H9 (cell line): ENCODE results near the gene EGFR. TPM values are rescaled to one million over a fixed set of nuclear protein-coding genes. Genes with fewer than 3 reads are reported as not detected.

Source experiments
- DNase-seq: peaks from one replicate; pipeline ENCODE4 v3.0.0-alpha.2; 2017
- H2AFZ ChIP-seq: one replicate; pipeline ENCODE4 v1.6.1; 2013; ENCODE audit warnings: mild to moderate bottlenecking, low read length, control low read depth, moderate library complexity
- H2AK5ac ChIP-seq: 2 replicates; pipeline ENCODE4 v1.6.1; 2013; ENCODE audit warnings: low read length, control low read depth, mixed read lengths; ENCODE audit not compliant: insufficient read length
- H2BK120ac ChIP-seq: one replicate; pipeline ENCODE4 v1.6.1; 2013; ENCODE audit warnings: low read depth, mild to moderate bottlenecking, low read length, control low read depth, inconsistent platforms; ENCODE audit not compliant: poor library complexity, severe bottlenecking
- H2BK12ac ChIP-seq: 2 replicates; pipeline ENCODE4 v1.6.1; 2013; ENCODE audit warnings: low read length, control low read depth, mixed read lengths, low read depth; ENCODE audit not compliant: insufficient read length
- H2BK15ac ChIP-seq: 2 replicates; pipeline ENCODE4 v1.6.1; 2013; ENCODE audit warnings: low read depth, low read length, control low read depth
- H2BK20ac ChIP-seq: one replicate; pipeline ENCODE4 v1.6.1; 2013; ENCODE audit warnings: low read depth, mild to moderate bottlenecking, low read length, control low read depth, inconsistent platforms; ENCODE audit not compliant: poor library complexity, severe bottlenecking
- H2BK5ac ChIP-seq: 2 replicates; pipeline ENCODE4 v1.6.1; 2013; ENCODE audit warnings: low read length, control low read depth, mixed read lengths; ENCODE audit not compliant: insufficient read length
- H3K14ac ChIP-seq: 2 replicates; pipeline ENCODE4 v1.6.1; 2013; ENCODE audit warnings: low read length, control low read depth; ENCODE audit not compliant: insufficient read depth
- H3K18ac ChIP-seq: 2 replicates; pipeline ENCODE4 v1.6.1; 2013; ENCODE audit warnings: low read depth, mild to moderate bottlenecking, mixed read lengths, low read length, control low read depth; ENCODE audit not compliant: insufficient read length
- H3K23ac ChIP-seq: 2 replicates; pipeline ENCODE4 v1.6.1; 2013; ENCODE audit warnings: low read length, control low read depth, mixed read lengths, low read depth; ENCODE audit not compliant: insufficient read length
- H3K23me2 ChIP-seq: 2 replicates; pipeline ENCODE4 v1.6.1; 2013; ENCODE audit warnings: low read depth, mild to moderate bottlenecking, mixed read lengths, low read length, control low read depth; ENCODE audit not compliant: insufficient read length, poor library complexity, severe bottlenecking
- H3K27ac ChIP-seq: 2 replicates; pipeline ENCODE4 v1.5.1; 2013; ENCODE audit warnings: low read length, control low read depth, mixed read lengths, low read depth; ENCODE audit not compliant: insufficient read length
- H3K27me3 ChIP-seq: 2 replicates; pipeline ENCODE4 v1.6.1; 2013; ENCODE audit warnings: low read length, control low read depth, inconsistent platforms; ENCODE audit not compliant: insufficient read depth
- H3K4ac ChIP-seq: 2 replicates; pipeline ENCODE4 v1.6.1; 2013; ENCODE audit warnings: low read depth, mild to moderate bottlenecking, control low read depth, inconsistent platforms, low read length, moderate library complexity
- H3K4me1 ChIP-seq: 2 replicates; pipeline ENCODE4 v1.6.1; 2013; ENCODE audit warnings: low read length, control low read depth, inconsistent platforms; ENCODE audit not compliant: insufficient read depth
- H3K4me2 ChIP-seq: 2 replicates; pipeline ENCODE4 v1.6.1; 2013; ENCODE audit warnings: low read length, control low read depth, mixed read lengths; ENCODE audit not compliant: insufficient read length, insufficient read depth
- H3K56ac ChIP-seq: 2 replicates; pipeline ENCODE4 v1.6.1; 2013; ENCODE audit warnings: low read depth, mild to moderate bottlenecking, mixed read lengths, low read length, control low read depth; ENCODE audit not compliant: insufficient read length
- H3K79me1 ChIP-seq: 2 replicates; pipeline ENCODE4 v1.6.1; 2013; ENCODE audit warnings: low read depth, mild to moderate bottlenecking, moderate library complexity, low read length, control low read depth, inconsistent platforms; ENCODE audit not compliant: insufficient read depth, poor library complexity, severe bottlenecking
- H3K79me2 ChIP-seq: 2 replicates; pipeline ENCODE4 v1.6.1; 2013; ENCODE audit warnings: low read length, control low read depth, inconsistent platforms; ENCODE audit not compliant: insufficient read depth
- H3K9ac ChIP-seq: 2 replicates; pipeline ENCODE4 v1.6.1; 2013; ENCODE audit warnings: low read length, control low read depth, mixed read lengths; ENCODE audit not compliant: insufficient read length; ENCODE audit errors: extremely low read depth
- H3K9me3 ChIP-seq: one replicate; pipeline ENCODE4 v1.6.1; 2013; ENCODE audit warnings: low read depth, low read length, inconsistent platforms; ENCODE audit not compliant: control insufficient read depth
- H3T11ph ChIP-seq: one replicate; pipeline ENCODE4 v1.6.1; 2013; ENCODE audit warnings: mild to moderate bottlenecking, low read length, control low read depth, inconsistent platforms
- H4K20me1 ChIP-seq: one replicate; pipeline ENCODE4 v1.6.1; 2013; ENCODE audit not compliant: control insufficient read depth, insufficient read length, insufficient read depth
- H4K5ac ChIP-seq: 2 replicates; pipeline ENCODE4 v1.6.1; 2013; ENCODE audit warnings: low read depth, mild to moderate bottlenecking, mixed read lengths, low read length, control low read depth; ENCODE audit not compliant: insufficient read length
- H4K8ac ChIP-seq: replicated peaks from 2 replicates; pipeline ENCODE4 v1.6.1; 2013; ENCODE audit warnings: low read length, control low read depth, mixed read lengths, low read depth; ENCODE audit not compliant: insufficient read length
- H4K91ac ChIP-seq: 2 replicates; pipeline ENCODE4 v1.6.1; 2013; ENCODE audit warnings: low read depth, mild to moderate bottlenecking, moderate library complexity, mixed read lengths, low read length, control low read depth; ENCODE audit not compliant: insufficient read length
- H3K27ac Mint-ChIP-seq, 3 experiments: 2 replicates in 2 of 3; 3 replicates in 1 of 3; pipeline ENCODE4 v1.8.0; 2020 to 2021; ENCODE audit warnings: mixed read lengths in 3 of 3, mild to moderate bottlenecking in 1 of 3, moderate library complexity in 1 of 3
- H3K27me3 Mint-ChIP-seq: 2 replicates; pipeline ENCODE4 v1.8.0; 2021; ENCODE audit warnings: low read depth, mild to moderate bottlenecking, moderate library complexity, mixed read lengths
- H3K36me3 Mint-ChIP-seq, 3 experiments: 2 replicates in 2 of 3; 3 replicates in 1 of 3; pipeline ENCODE4 v1.8.0; 2020 to 2021; ENCODE audit warnings: low read depth in 3 of 3, mixed read lengths in 3 of 3; ENCODE audit not compliant: insufficient read depth in 1 of 3
- H3K4me1 Mint-ChIP-seq, 2 experiments: 2 replicates each; pipeline ENCODE4 v1.8.0; 2020; ENCODE audit warnings: mixed read lengths in 2 of 2
- H3K4me3 Mint-ChIP-seq, 2 experiments: 2 replicates in 1 of 2; 3 replicates in 1 of 2; pipeline ENCODE4 v1.8.0; 2020 to 2021; ENCODE audit warnings: mild to moderate bottlenecking in 2 of 2, mixed read lengths in 2 of 2, moderate library complexity in 1 of 2
- H3K9me3 Mint-ChIP-seq, 2 experiments: 2 replicates in 1 of 2; 3 replicates in 1 of 2; pipeline ENCODE4 v1.8.0; 2020; ENCODE audit warnings: mild to moderate bottlenecking in 2 of 2, mixed read lengths in 2 of 2, moderate library complexity in 1 of 2
- WGBS: extraction: QIAGEN DNeasy Blood & Tissue Kit; methylation state at CpG from one replicate; pipeline ENCODE4 v1.1.7; 2013; ENCODE audit warnings: missing lambda C conversion rate, low lambda C conversion rate, mixed read lengths; ENCODE audit not compliant: insufficient read length; ENCODE audit errors: extremely low coverage; 5-methylcytosine and 5-hydroxymethylcytosine counted together
- total RNA-seq: library from RNA; stranded (reverse); gene quantifications from 2 replicates; pipeline ENCODE4 v1.2.1, GENCODE V29; 2021
- TF ChIP-seq, protein P1 (sequence below): fragments of 200-600 bp; sonication (generic); conservative IDR thresholded peaks from 3 replicates; pipeline ENCODE4 v1.8.0; 2021; ENCODE audit warnings: antibody characterized with exemption, mild to moderate bottlenecking

The EGFR gene
- total RNA-seq, 1 experiment from 2014 or later: 3.3 TPM

DNA sequence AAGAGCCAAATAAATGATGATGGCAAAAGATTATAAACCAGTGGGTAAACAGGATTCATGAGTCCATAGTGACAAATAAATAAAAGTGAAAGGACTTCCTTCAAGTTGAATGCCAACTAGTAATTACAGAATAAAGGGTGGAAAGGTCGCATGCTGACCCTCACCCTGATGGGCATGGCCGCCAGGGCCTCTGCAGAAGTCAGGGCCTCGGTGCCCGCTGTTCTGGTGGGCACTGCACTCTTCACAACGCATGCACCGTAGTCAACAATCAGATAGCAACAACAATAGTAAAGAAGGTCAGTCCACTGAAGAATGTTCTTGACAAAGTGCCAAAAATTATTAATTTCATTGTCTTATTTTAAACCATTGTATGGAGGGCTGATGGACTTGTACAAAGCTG lies 223.1 kb downstream of the EGFR start:
- H2BK15ac ChIP-seq: no peak overlapping the region
- H3K27ac ChIP-seq: no peak overlapping the region
- H4K8ac ChIP-seq: no peak overlapping the region
- H4K20me1 ChIP-seq: no peaks in the 10 kb centered on the region
- H3K4me2 ChIP-seq: no peak overlapping the region
- H2BK12ac ChIP-seq: no peak overlapping the region
- H3K9ac ChIP-seq: no peak overlapping the region
- peaks cover 2% of the 10 kb centered on the region; the same call in 1 of the 2 replicates for H3K4me1 ChIP-seq
- no peaks in the 10 kb centered on the region for H3K79me2 ChIP-seq
- no peaks in the 10 kb centered on the region for H3K79me1 ChIP-seq
- H2BK120ac ChIP-seq: no peak overlapping the region
- H3K9me3 ChIP-seq: no peaks in the 10 kb centered on the region
- H3K56ac ChIP-seq: no peak overlapping the region
- no peak overlapping the region for H3K23ac ChIP-seq
- no peaks in the 10 kb centered on the region for H3K23me2 ChIP-seq
- H4K91ac ChIP-seq: no peak overlapping the region
- no peak overlapping the region for H3K4me3 Mint-ChIP-seq
- no peak overlapping the region for H2BK5ac ChIP-seq
- H3K14ac ChIP-seq: no peak overlapping the region
- no peak overlapping the region for H2BK20ac ChIP-seq
- H3K4me1 Mint-ChIP-seq: peaks cover 7% of the 10 kb centered on the region in 2 experiments
- no peak overlapping the region for H3T11ph ChIP-seq
- no peak overlapping the region for H2AFZ ChIP-seq
- no peak overlapping the region for H2AK5ac ChIP-seq
- TF ChIP-seq, protein P1, sequence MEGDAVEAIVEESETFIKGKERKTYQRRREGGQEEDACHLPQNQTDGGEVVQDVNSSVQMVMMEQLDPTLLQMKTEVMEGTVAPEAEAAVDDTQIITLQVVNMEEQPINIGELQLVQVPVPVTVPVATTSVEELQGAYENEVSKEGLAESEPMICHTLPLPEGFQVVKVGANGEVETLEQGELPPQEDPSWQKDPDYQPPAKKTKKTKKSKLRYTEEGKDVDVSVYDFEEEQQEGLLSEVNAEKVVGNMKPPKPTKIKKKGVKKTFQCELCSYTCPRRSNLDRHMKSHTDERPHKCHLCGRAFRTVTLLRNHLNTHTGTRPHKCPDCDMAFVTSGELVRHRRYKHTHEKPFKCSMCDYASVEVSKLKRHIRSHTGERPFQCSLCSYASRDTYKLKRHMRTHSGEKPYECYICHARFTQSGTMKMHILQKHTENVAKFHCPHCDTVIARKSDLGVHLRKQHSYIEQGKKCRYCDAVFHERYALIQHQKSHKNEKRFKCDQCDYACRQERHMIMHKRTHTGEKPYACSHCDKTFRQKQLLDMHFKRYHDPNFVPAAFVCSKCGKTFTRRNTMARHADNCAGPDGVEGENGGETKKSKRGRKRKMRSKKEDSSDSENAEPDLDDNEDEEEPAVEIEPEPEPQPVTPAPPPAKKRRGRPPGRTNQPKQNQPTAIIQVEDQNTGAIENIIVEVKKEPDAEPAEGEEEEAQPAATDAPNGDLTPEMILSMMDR: no peak
- H3K4ac ChIP-seq: no peak overlapping the region
- no peak for DNase-seq
- H3K27me3 Mint-ChIP-seq: no peaks in the 10 kb centered on the region; the same call in 1 of the 2 replicates
- H3K27me3 ChIP-seq: no peaks in the 10 kb centered on the region
- WGBS: no CpG with 5 or more reads among the region's 6 CpGs
- no peaks in the 10 kb centered on the region for H3K9me3 Mint-ChIP-seq
- no peak overlapping the region for H3K18ac ChIP-seq
- H3K27ac Mint-ChIP-seq: no peak overlapping the region
- H4K5ac ChIP-seq: no peak overlapping the region
- no peaks in the 10 kb centered on the region for H3K36me3 Mint-ChIP-seq
